Measurements from ENCODE around the gene TSEN2. TPM values are rescaled to one million over a fixed set of nuclear protein-coding genes. Genes with fewer than 3 reads are reported as not detected.
"Not testable (repeated sequence)": the region's sequence is repeated elsewhere in the genome, so short reads cannot be mapped to it uniquely, and the experiment has no call there.

TSEN2 gene
- total RNA-seq, 3 donors from 2014 or later, result 30.6 to 38.8 (median 35.9) TPM

DNA sequence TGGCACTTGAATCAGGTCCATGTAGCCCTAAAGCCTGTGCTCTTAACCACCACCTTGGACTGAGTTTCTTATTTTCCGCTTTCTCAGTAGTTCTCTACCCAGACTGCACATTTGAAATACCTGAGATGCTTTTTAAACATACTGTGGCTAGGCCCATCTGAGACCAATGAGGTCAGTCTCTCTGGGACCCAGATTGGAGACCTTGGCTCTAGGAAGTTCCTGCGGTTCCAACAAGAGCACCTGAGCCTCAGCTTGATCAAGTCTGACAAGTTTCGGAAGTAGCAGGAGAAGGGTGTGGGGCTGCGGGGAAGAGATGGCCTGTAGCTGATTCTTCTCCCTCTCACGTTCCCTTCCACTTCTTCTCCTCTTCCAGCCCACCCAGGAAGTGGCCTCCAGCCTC, 11.5 kb upstream of the TSEN2 start:
- Mint-ChIP-seq H3K9me3 (no peaks in the 10 kb centered on the region), H3K27me3 (ENCODE audit: low read depth) (no peaks in the 10 kb centered on the region), H3K4me3 (no peak overlapping the region), H3K4me1 (ENCODE audit: low read depth) (peaks cover 24% of the 10 kb centered on the region), H3K36me3 (ENCODE audit: insufficient read depth) (no peaks in the 10 kb centered on the region)
- DNase-seq, result no peak
- ATAC-seq, result no peak

GRCh38 chr3:12473511-12473910, 10.8 kb upstream of the TSEN2 start:
- ATAC-seq (no peak), DNase-seq (no peak)
- no peaks in the 10 kb centered on the region for H3K9me3 Mint-ChIP-seq
- no peaks in the 10 kb centered on the region for H3K27me3 Mint-ChIP-seq (ENCODE audit: low read depth)
- H3K4me1 Mint-ChIP-seq (ENCODE audit: low read depth), result peaks cover 24% of the 10 kb centered on the region
- no peaks in the 10 kb centered on the region for H3K36me3 Mint-ChIP-seq (ENCODE audit: insufficient read depth)
- H3K4me3 Mint-ChIP-seq, result no peak overlapping the region

DNA sequence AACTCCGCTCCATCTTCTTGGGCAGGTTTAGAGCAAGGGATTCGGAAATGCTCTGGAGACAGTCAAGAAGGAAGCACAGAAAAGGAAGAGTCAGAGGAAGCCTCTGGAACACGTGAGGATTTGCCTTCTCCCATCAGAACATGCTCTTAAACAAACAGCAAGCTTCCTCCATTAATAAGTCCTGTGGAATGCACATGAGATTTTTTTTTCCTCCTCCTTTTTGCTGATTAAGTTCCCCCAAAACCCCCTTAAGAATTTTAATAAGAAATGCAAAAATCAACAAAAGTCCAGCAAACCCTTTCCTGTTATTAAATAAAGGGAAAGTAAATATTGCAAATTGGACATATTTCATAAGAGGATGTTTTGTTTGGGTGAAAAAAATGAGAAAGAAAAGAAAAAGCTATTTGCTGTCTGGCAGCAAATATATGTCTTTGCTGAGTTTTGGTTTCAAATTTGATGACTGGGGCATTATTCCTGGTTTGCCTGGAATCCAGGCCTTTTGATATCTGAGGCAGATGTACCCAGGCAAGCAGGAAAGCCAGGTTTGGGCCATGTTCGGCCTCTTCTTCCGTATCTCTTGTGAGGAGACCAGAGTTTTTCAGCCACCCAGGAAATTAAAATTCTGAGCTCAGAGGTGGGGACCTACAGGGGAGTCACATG, 7.9 kb upstream of the TSEN2 start:
- Mint-ChIP-seq H3K4me3 (no peak overlapping the region), H3K4me1 (ENCODE audit: low read depth) (peaks cover 16% of the 10 kb centered on the region), H3K36me3 (ENCODE audit: insufficient read depth) (no peaks in the 10 kb centered on the region), H3K9me3 (no peaks in the 10 kb centered on the region), H3K27me3 (ENCODE audit: low read depth) (no peaks in the 10 kb centered on the region)
- no peak for ATAC-seq
- DNase-seq, result no peak

- DNase-seq (no peak), ATAC-seq (no peak)
- Mint-ChIP-seq H3K9me3 (no peaks in the 10 kb centered on the region), H3K27me3 (ENCODE audit: low read depth) (no peaks in the 10 kb centered on the region), H3K36me3 (ENCODE audit: insufficient read depth) (no peaks in the 10 kb centered on the region), H3K4me1 (ENCODE audit: low read depth) (peaks cover 12% of the 10 kb centered on the region), H3K4me3 (no peak overlapping the region)
Measured at GRCh38 chr3:12477256-12477655, 7.0 kb upstream of the TSEN2 start.

- Mint-ChIP-seq H3K4me1 (ENCODE audit: low read depth) (peaks cover 6% of the 10 kb centered on the region), H3K4me3 (no peak overlapping the region), H3K36me3 (ENCODE audit: insufficient read depth) (no peaks in the 10 kb centered on the region), H3K27me3 (ENCODE audit: low read depth) (no peaks in the 10 kb centered on the region), H3K9me3 (no peaks in the 10 kb centered on the region)
- DNase-seq, result no peak
- no peak for ATAC-seq
Measured at GRCh38 chr3:12478326-12478725, 6.0 kb upstream of the TSEN2 start.

GRCh38 chr3:12479198-12479597, 5.1 kb upstream of the TSEN2 start:
- not testable (repeated sequence) for DNase-seq; ATAC-seq; H3K4me3 Mint-ChIP-seq; H3K36me3 Mint-ChIP-seq (ENCODE audit: insufficient read depth); H3K9me3 Mint-ChIP-seq; H3K27me3 Mint-ChIP-seq (ENCODE audit: low read depth)
- H3K4me1 Mint-ChIP-seq (ENCODE audit: low read depth), result peaks cover 11% of the 10 kb centered on the region

- Mint-ChIP-seq H3K4me1 (ENCODE audit: low read depth) (peaks cover 16% of the 10 kb centered on the region), H3K4me3 (no peak overlapping the region), H3K36me3 (ENCODE audit: insufficient read depth) (no peaks in the 10 kb centered on the region), H3K9me3 (no peaks in the 10 kb centered on the region), H3K27me3 (ENCODE audit: low read depth) (no peaks in the 10 kb centered on the region)
- peak; percentile 8 for DNase-seq
- no peak for ATAC-seq
Measured at GRCh38 chr3:12479919-12480427, 4.3 kb upstream of the TSEN2 start.

GRCh38 chr3:12483410-12483809, 870 bp upstream of the TSEN2 start:
- Mint-ChIP-seq H3K36me3 (ENCODE audit: insufficient read depth) (peaks cover 3% of the 10 kb centered on the region), H3K4me3 (peak overlapping the region; percentile 96), H3K4me1 (ENCODE audit: low read depth) (peaks cover 27% of the 10 kb centered on the region)

GRCh38 chr3:12483872-12484197, 445 bp upstream of the TSEN2 start:
- DNase-seq (no peak), ATAC-seq (no peak)
- peaks cover 3% of the 10 kb centered on the region for H3K36me3 Mint-ChIP-seq (ENCODE audit: insufficient read depth)

More at GRCh38 chr3:12483410-12483809, 870 bp upstream of the TSEN2 start:
- no peaks in the 10 kb centered on the region for H3K9me3 Mint-ChIP-seq
- ATAC-seq (no peak), DNase-seq (no peak)
- H3K27me3 Mint-ChIP-seq (ENCODE audit: low read depth), result no peaks in the 10 kb centered on the region

DNA sequence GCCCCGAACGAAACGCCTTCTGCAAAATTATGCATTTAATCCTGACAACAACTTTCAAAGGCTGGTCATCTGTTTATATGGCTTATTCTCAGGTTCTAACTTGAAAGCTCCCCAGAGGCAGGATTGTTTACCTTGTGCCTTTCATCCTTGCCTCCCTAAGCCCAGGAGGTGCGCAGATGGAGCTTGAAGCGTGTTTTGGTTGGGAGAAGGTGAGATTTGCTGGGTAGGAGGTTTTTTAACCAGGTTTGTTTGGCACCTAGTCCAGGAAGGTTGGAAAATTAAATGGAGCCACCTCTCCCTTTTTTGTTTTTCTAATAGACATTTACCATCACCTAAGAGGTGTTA, 675 bp downstream of the TSEN2 start:
- Mint-ChIP-seq H3K9me3 (no peaks in the 10 kb centered on the region), H3K36me3 (ENCODE audit: insufficient read depth) (peaks cover 7% of the 10 kb centered on the region), H3K4me3 (peak overlapping the region; percentile 96), H3K27me3 (ENCODE audit: low read depth) (no peaks in the 10 kb centered on the region), H3K4me1 (ENCODE audit: low read depth) (peaks cover 30% of the 10 kb centered on the region)
- DNase-seq (no peak), ATAC-seq (no peak)

More at GRCh38 chr3:12483872-12484197, 445 bp upstream of the TSEN2 start:
- peak overlapping the region; percentile 96 for H3K4me3 Mint-ChIP-seq
- no peaks in the 10 kb centered on the region for H3K9me3 Mint-ChIP-seq
- no peaks in the 10 kb centered on the region for H3K27me3 Mint-ChIP-seq (ENCODE audit: low read depth)
- H3K4me1 Mint-ChIP-seq (ENCODE audit: low read depth), result peaks cover 30% of the 10 kb centered on the region

GRCh38 chr3:12486001-12486400, 1.7 kb downstream of the TSEN2 start:
- H3K27me3 Mint-ChIP-seq (ENCODE audit: low read depth), result no peaks in the 10 kb centered on the region
- peaks cover 30% of the 10 kb centered on the region for H3K4me1 Mint-ChIP-seq (ENCODE audit: low read depth)
- DNase-seq, result no peak
- peaks cover 12% of the 10 kb centered on the region for H3K36me3 Mint-ChIP-seq (ENCODE audit: insufficient read depth)
- H3K4me3 Mint-ChIP-seq, result peak overlapping the region; percentile 4
- H3K9me3 Mint-ChIP-seq, result no peaks in the 10 kb centered on the region
- no peak for ATAC-seq

- Mint-ChIP-seq H3K4me3 (no peak overlapping the region), H3K4me1 (ENCODE audit: low read depth) (peaks cover 30% of the 10 kb centered on the region), H3K27me3 (ENCODE audit: low read depth) (no peaks in the 10 kb centered on the region), H3K36me3 (ENCODE audit: insufficient read depth) (peaks cover 17% of the 10 kb centered on the region), H3K9me3 (no peaks in the 10 kb centered on the region)
- ATAC-seq (no peak), DNase-seq (no peak)
Measured at GRCh38 chr3:12486916-12487315, 2.6 kb downstream of the TSEN2 start.

- Mint-ChIP-seq H3K4me3 (no peak overlapping the region), H3K36me3 (ENCODE audit: insufficient read depth) (peaks cover 17% of the 10 kb centered on the region), H3K9me3 (no peaks in the 10 kb centered on the region), H3K4me1 (ENCODE audit: low read depth) (peaks cover 30% of the 10 kb centered on the region), H3K27me3 (ENCODE audit: low read depth) (no peaks in the 10 kb centered on the region)
- DNase-seq (no peak), ATAC-seq (no peak)
Measured at GRCh38 chr3:12487336-12487735, 3.1 kb downstream of the TSEN2 start.

GRCh38 chr3:12487786-12488185, 3.5 kb downstream of the TSEN2 start:
- Mint-ChIP-seq H3K36me3 (ENCODE audit: insufficient read depth) (peaks cover 17% of the 10 kb centered on the region), H3K9me3 (no peaks in the 10 kb centered on the region), H3K4me3 (no peak overlapping the region), H3K4me1 (ENCODE audit: low read depth) (peaks cover 30% of the 10 kb centered on the region), H3K27me3 (ENCODE audit: low read depth) (no peaks in the 10 kb centered on the region)
- DNase-seq, result no peak
- ATAC-seq, result no peak

GRCh38 chr3:12489368-12489767, 5.1 kb downstream of the TSEN2 start:
- ATAC-seq, result no peak
- H3K36me3 Mint-ChIP-seq (ENCODE audit: insufficient read depth), result peaks cover 25% of the 10 kb centered on the region
- H3K4me3 Mint-ChIP-seq, result no peak overlapping the region
- H3K9me3 Mint-ChIP-seq, result no peaks in the 10 kb centered on the region
- H3K4me1 Mint-ChIP-seq (ENCODE audit: low read depth), result peaks cover 18% of the 10 kb centered on the region
- H3K27me3 Mint-ChIP-seq (ENCODE audit: low read depth), result no peaks in the 10 kb centered on the region
- DNase-seq, result no peak
